ENCODE measurements around the gene TECR.
"Not testable (repeated sequence)": the region's sequence is repeated elsewhere in the genome, so short reads cannot be mapped to it uniquely, and the experiment has no call there.

The TECR gene

DNA sequence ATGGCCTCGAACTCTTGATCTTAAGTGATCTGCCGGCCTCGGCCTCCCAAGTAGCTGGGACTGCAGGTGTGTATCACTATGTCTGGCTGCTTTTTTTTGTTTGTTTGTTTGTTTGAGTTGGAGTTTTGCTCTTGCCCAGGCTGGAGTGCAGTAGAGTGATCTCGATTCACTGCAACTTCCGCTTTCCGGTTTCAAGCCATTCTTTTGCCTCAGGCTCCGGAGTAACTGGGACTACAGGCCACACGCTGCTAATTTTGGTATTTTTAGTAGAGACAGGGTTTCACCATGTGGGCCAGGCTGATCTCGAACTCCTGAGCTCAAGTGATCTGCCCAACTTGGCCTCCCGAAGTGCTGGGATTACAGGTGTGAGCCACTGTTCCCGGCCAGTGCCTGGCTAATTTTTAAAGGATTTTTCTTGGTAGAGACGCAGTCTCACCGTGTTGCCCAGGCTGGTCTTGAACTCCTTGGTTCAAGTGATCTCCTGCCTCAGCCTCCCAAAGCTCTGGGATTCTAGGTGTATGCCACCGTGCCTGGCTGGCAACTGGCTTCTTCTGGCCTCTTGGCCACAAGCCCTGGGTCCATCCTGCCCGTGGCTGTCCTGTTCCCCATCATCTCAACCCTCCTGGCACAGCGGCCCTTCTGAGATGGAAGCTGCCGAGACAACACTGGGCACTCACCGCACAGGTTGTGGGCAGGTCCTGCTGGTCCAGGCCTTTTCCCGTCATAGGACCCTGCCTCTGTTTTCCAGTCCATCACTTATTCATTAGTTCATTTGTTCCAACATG is 11.5 kb downstream of the TECR start:
- no peak for DNase-seq

DNA sequence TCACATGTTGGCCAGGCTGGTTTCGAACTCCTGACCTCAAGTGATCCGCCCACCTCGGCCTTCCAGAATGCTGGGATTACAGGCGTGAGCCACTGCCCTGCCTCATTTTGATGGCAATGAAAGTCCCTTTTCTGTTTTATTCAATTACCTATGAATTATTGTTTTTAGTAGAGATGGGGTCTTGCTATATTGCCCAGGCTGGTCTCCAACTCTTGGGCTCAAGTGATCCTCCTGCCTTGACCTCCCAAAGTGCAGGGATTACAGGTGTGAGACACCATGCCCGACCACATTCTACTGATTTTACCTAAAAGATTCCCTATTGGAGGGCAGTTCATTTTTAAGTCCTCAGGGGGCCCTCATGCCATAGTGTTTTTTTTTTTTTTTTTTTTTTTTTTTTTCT is 12.6 kb downstream of the TECR start:
- not testable (repeated sequence) for DNase-seq

DNA sequence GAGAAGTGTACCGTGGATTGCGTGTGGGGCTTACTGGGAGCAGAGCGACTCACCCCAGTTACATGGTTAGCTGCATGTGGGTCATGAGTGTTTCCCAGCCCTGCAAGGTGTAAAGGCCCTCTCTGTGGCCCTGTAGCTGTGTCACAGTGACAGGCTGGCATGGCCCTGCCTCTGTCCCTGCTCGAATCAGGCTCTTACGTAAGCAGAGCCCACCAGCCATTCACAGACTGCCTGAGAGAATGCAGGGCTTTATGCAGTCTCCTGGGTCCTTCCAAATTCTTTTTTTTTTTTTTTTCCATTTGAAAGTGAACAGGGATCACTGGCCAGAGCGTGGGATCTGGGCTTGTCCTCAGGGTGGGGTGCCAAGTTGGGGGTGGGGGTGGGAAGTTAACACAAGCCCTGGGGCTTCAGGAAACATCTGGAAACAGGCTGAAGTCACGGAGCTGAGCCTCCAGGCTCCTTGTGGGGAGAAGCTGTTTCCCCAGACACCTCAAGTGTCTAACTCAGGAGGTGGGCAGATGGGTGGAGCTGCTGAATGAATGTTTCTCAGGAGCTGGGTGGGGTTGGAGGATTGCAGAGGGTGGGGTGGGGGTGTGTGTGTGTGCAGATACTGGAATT is 13.4 kb downstream of the TECR start:
- no peak for DNase-seq

DNA sequence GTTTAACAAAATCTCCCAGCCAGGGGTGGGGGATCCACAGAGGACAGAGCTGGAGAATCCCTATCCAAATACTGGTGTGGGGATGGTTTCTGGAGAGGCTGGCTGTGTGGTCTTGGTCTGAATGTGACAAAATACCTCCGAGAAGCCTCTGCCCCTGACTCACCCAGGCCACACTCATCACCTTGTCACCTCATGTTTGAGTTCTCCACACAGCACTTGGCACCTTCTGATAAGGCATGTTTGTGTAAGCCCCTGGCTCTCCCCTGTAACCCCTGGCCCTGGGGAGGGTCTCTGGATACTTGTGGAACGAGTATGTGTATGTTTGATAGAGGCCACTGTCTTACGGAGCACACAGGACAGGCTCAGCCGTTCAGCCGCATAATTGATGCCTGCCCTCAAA is 14.7 kb downstream of the TECR start:
- DNase-seq = no peak

DNA sequence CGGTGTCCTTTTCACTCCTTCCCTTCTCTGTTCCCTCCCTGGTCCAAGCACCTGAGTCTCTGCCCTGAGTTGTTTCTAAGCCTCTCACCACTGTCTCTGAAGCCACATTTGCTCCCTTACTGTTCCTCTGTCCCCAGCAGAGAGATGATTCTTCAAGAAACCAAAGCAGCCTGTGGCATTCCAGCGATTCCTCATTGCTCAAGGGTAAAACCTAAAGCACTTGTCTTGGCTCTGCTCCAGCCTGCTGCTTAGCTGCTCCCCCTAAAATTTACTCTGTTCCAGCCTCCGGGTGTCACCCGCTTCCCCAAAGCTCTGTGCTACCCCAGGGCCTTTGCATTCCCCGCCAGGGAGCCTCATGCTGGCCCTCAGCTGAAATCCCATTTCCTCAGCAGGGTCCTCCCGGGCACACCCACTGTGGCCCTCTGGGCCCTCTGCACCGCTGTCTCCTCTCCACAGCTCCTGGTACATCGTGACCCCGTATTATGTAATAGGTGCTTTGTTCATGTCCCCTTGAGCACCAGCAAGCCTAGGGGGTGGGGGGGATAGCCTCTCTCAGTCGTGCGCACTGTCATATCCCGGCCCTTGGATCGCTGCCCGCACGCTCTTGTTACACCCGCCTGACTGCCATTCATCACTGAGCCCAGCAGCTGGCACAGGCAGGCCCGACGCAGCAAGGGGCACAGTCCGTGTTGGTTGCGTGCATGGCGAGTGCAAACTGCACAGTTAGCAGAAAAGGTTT is 15.8 kb downstream of the TECR start:
- no peak for DNase-seq

DNA sequence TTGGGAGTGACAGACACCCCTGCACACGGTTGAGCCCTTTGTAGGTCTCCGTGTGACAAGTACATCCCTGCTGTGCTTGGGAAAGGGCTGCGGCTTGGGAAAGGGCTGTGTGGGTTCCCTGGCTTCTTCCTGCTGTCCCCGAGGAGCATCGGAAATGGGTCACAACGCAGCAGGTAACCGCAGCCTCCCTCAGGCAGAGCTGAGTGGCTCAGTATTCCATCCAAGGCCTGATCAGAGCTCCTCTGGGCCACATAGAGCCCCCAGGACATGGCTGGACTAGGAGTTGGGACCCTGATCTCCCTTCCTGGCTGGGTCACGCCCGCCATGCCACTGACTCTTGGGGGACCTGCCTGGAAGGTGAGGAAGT is 16.3 kb downstream of the TECR start:
- no peak for DNase-seq

DNA sequence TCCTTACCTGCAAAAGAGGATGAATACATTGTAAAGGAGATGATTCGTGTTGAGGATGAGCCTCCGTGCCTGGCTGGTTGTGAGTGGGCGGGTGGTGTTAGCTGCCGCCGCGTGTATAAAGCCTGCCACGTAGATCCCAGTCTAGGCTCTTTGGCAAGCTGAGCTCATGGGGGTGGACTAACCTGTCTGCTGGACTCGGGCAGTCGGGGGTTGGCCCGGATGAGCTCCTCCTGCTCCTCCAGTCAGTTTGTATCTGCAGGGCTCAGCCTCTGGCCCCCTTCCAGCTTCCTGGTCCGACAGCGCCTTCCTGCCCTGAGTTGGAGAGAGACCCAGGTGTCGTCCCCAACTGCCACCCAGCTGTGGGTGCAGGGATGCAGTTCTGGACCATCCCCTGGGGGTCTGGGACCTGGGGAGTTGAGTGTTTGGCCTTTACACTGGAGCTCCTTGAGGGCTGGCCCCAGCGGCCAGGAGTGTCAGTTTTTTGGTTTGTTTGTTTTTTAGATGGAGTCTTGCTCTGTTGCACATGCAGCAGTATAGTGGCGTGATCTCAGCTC is 20.9 kb downstream of the TECR start:
- no peak for DNase-seq

DNA sequence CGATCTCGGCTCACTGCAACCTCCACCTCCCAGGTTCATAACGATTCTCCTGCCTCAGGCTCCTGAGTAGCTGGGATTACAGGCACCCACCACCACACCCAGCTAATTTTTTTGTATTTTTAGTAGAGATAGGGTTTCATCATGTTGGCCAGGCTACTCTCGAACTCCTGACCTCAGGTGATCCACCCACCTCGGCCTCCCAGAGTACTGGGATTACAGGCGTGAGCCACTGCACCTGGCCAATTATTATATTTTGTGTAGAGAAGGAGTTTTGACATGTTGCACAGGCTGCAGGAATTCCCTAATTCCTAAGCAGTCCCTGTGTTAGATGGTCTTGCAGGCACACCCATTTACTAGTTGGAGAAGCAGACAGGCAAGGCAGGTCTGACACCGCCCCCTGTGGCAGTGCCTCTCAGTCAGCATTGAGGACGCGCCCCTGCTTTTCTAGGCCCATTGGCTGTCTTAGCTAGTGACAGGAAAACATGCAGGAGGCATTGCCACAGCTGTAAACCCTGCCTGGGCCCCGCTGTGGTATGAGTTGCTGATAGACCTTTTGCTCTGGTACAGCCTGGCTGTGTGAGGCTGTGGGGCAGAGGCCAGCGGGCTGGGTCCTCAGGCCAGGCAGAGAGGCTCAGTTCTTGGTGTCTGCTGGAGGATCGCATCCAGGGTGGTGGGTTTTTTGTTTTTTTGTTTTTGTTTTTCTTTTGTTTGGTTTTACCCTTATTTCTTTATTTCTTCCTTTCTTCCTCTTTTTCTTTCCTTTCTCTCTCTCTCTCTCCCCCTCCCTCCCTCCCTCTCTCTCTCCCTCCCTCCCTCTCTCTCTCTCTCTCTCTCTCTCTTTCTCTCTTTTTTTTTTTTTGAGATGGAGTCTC is 22.0 kb downstream of the TECR start:
- peak; percentile 67 for DNase-seq

DNA sequence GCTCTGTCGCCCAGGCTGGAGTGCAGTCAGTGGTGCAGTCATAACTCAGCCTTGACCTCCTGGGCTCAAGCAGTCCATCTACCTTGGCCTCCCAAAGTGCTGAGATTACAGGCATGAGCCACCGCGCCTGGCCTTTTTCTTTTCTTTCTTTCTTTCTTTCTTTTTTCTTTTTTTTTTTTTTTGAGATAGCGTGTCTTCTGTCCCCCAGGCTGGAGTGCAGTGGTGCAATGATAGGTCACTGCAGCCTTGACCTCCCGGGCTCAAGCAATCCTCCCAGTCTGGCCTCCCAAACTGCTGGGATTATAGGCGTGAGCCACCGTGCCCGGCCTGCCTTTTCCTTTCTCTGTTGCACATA is 22.6 kb downstream of the TECR start:
- DNase-seq = not testable (repeated sequence)

DNA sequence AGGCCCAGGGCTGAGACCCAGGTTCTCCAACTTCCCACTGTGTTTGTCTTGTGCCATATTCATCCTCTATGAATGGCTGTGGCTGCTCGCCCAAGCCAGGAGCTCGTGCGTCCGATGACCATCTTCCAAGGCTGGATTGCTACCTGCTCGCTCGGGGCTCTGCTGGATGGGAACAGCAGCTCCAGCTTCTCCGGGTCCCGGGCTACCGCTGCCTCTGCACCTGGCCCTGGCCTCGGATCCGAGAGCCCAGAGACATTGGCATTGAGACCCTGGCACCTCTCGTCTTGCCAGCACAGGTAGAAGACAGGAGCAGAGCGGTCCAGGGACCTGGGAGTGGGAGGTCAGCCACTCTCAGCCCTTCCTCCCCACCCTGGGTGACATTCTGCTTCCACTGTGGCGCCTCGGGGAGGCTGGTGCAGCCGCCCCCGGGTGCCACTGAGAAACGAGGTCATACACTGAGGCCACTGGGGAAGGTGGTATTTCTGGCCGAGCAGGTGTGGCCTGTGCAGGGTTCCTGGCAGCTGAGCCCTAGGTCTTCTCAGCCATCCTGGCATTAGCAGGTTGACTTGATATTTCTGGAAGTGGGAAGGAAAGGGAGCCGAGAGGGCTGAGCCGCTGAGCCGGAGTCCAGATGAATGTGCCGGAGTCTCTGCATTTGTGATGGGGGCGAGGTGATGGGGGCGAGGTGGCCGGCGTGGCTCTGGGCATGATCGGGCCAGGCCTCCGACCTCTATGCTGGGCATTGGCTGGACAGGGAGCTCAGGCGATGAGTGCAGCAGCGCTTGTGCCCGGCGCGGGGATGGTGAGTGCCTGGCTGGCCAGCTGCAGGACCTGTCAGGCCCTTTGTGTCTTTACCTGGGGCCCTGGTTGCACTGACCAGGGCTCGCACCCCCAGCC is 23.9 kb downstream of the TECR start:
- DNase-seq = no peak

DNA sequence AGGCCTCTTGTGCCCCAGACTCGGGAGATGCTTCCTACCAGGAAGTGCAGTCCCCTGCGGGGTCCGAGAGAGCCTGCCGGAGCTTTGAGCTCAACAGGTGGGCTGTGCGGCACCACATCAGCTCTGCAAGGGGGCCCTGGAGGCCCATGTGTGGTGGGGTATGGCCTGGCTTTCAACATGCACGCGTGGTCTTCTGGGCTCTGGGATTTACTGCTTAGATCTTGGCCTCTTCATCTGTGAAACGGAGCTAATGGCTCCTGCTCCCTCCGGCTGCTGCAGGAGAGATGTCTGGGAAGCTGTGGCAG is 24.5 kb downstream of the TECR start:
- DNase-seq = no peak

DNA sequence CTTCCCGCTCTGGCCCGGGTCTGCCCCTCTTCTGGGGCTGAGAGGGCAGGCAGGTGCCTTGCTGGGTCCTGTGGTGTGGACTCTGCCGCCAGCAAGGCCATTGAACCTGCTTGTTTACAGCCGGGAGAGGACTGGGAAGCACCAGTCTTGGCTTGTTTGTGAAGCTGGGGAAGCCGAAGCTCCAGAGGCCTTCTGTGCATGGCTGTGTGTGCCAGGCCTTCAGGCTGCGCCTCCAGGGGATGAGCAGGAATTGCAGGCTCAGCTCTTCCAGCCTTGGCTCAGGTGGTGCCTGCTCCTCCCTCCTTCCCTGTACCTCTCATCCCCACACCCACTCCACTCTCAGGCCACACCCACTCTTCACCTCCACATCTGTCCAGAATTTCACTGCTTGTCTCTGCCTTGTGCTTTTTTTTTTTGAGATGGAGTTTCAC is 25.0 kb downstream of the TECR start:
- no peak for DNase-seq

DNA sequence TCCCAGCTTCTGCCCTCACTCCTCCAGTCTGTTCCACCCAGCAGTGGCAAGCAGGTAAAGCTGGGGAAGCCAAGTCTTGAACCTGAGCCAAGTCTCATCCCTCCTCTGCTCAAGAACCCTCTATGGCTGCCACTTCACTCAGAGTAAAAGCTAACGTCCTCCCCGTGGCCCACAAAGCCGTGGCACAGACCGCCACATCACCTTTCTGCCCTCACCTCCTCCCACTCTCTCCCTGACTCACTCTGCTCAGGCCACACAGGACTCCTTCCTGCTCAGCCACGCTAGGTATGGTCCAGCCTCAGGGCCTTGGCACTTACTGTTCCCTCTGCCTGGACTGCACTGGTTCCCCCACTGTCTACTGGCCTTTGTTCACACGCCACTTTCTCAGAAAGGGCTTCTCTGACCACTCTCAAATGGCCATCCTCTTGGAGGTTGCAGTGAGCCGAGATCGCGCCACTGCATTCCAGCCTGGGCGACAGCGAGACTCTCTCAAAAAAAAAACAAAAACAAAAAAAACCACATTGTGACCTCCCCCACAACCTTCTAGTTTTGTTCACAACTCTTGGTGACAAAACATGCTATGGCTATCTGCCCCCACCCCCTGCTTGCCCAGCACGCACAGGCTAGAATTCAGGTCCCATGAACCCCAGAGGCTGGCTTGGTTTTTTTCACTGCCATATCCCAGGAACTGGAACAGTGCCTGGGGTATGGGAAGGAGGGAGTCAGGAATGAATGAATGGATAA is 26.7 kb downstream of the TECR start:
- no peak for DNase-seq

DNA sequence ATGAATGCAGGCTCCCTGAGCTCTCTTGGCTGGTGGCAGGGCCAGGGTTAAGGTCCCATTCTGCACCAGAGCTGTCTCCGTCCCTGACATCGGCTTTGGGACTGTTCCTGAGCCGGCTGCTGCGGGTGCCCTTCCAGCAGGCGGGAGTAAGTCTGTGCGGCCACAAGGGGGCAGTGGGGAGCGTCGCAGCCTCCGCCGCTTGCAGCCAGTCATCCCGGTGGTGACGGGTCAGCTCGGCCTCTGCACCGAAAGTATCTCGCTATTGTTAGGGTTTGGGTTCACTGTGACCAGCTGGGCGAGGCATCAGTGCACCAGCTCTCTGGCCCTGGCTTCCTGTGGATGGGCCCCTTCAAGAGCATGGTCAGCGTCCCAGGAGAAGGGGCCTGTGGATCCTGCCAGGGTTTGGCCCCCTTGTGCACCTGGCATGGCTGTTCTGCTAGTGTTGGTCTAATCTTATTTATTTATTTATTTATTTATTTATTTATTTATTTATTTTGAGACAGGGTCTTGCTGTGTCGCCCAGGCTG is 27.3 kb downstream of the TECR start:
- DNase-seq = peak; percentile 70

DNA sequence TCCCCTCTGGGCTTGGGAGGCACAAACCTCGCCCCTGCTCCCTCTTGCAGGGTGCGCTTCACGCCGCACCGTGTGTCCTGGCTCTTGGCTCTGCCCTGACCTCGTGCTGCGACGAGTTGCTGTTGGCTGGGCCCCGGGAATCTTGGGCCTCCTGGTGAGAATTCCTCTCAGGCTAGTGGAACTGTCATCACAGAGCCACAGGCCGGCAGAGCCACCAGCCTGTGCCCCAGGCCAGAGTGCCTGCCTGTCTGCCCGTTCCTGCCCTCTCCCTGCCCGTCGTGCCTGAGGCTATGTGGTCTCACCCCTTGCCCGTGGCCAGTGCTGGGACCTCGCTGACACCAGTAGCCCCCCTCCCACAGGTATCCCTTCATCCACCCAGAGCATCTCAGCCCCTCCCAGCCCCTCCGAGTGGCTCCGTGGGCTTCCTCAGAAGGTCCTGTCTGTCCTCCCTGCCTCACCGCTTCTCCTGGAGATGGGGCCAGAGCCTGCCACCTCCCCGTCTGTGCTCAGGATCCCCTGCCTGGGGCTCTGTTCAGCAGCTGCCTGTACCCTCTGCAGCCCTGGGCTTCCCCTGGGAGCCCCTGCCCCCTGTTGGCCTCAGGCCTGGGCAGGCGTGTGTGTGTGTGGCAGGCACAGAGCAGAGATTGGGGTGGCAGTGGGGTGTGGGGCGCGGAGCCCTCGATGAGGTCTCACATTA is 29.1 kb downstream of the TECR start:
- DNase-seq = no peak

DNA sequence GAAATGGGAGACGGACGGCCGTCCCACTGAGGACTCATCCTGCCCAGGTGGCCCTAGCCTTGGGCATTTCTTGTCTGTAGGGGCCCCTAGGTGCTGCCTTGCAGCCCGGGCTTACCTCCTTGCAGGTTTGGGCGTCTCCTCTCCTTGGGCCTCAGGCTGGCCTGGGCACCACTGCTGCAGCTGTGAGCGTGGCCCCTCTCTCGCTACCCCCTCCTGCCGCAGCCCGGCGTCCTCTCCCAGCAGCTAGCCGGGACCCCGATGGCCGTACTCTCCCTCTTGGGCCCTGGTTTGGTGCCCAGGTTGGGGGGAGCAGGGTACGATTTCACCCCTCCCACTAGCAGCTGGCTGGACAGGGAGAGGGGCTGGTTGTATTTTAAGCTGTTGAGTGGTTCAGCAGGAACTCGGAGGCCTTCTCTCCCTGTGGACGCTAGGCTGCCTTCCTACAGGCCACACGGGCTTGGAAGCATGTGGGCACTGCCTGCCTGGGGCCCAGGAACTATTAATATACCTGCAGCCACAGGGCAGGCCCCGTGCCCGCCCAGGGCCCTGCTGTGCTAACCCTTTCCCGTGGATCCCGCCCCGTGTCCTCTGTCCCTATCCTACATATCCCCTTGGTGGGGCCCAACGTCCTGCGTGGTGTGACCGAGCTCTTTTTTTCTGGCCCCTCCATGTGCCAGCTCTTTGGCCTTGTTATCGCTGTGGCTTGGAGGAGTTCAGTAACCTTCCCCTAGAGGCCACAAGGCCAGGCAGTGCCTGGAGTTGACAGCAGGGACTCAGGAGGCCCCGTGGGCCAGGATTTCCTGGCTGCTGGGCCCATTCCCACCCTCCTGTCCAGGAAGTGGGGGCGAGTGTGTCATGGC is 30.8 kb downstream of the TECR start:
- DNase-seq = no peak

DNA sequence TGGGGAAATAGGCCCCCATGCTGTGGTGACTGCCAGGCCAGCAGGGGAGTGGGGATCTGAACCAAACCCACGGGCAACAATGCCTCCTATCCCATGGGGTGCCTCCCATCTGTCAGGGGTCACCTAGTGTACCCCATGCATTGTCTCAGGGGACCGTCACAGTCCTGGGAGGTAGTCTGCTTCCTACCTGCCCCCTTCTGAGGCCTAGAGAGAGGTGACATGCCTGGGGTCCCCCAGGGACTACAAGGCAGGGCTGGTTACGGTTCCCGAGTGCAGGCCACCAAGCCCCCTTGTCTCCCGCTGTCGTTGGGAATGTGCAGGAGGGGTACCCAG is 31.3 kb downstream of the TECR start:
- no peak for DNase-seq

DNA sequence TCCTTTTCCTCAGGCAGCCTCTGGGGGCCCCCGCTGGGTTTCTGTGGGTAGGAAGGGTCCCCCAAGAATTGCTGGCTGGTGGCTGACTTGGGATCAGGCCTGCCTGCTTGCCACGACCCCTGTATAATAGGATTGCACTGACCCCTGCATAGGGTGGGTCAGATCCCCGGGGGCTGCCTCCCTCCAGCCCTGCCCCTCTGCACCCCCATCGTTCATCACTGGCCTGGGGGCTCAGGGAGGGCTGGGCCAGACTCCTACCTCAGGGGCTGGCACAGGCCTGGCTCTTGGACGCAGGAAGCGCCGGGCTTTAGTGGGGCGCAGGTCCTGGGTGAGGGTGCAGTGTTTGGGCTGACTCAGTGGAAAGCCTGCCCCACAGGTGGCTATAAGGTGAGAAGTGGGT is 31.9 kb downstream of the TECR start:
- no peak for DNase-seq

DNA sequence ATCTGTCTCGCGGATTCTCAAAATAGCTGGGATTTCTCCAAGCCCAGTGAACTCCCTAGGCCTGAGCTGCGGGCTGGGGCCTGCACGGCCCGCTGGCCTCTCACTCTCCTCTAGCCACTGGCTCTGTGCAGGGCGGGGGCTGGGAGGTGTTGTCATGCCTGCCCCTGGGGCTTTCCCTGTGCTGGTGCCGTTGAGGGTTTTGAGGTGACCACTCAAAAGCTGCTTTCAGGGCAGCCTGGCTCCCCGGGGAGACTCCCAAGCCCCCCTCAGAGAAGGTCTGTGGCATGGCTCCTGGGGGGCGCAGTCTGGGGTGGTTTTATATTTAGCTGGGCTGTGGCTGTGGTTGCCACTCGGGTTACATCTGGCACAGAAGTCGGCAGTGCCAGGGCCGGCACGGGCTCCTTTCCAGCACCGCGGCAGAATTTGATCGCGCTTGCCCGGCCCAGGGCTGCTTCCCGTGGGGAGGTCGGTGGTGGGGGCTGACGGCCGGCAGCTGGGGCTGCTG is 32.5 kb downstream of the TECR start:
- no peak for DNase-seq

Measured in T-helper 9 cell (primary cell).